ENCODE data around the gene PLCE1. TPM values are rescaled to one million over a fixed set of nuclear protein-coding genes. Genes with fewer than 3 reads are reported as not detected.

The PLCE1 gene
- 0.08 and 0.10 TPM in 2 replicates for total RNA-seq (2014; rRNA removed; shearing (Covaris generic))
- polyA plus RNA-seq (2016; fragmentation: Nextera tagmentation; extraction: Ambion mirVana) = 0.49 and 0.58 TPM in 2 replicates
- long read RNA-seq, partial matches to known transcripts = 0 of 1 reads
- long read RNA-seq, other reads (novel, unspliced or antisense) = 1 of 1 reads

DNA sequence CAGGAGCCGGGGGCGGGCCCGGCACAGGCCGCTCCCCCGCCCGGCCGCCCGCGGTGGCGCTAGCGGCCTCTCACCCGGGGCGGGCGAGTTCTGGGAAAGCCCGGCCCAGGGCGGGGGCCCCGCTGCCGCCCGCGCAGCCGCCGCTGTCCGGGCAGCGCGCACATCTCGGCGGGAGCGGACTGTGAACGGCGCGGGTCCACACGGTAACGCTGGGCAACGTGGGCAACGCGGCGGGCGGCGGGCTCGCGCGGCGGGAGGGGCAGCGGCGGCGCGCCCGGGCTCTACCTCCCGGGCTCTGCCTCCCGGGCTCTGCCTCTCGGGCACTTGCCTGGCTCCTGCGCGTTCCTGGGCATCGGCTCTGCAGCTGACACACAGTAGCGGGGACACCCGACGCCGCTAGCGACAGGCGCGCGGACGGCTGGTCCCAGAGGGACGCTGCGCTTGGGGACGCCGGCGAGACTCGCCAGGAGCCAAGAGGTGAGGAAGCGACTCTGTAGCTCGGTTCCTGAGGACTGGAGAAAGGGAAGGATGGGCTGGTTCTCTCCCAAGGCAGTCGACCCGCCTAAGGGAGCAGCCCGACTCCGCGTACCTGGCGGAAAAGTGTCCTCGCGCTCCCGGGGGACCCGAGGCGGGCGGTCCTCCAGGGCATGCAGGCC lies at the start of gene PLCE1:
TSS of gene PLCE1 (plus strand) at position 150 of the 656 bp plus-strand sequence. CDS start 37,116 bp downstream, outside the sequence.
- no peak within 1 kb of the TSS for H3K27ac ChIP-seq (ENCODE audit: low read depth)
- H3K4me1 Mint-ChIP-seq = peaks cover 17% of the 10 kb centered on the region; the same call in 2 of the 3 replicates
- H3K9me3 Mint-ChIP-seq = no peaks in the 10 kb centered on the region; the same call in 2 of the 3 replicates
- H3K4me3 Mint-ChIP-seq = peak within 1 kb of the TSS; percentile 68
- TF ChIP-seq STAT1 (IDR thresholded peaks at IDR 0.05; ENCODE audit: unreplicated experiment) (no peak), ZNF114 (CRISPR knock-in tag; IDR thresholded peaks at IDR 0.05) (no peak)
- H3K4me1 ChIP-seq (ENCODE audit: insufficient read depth) = 0 out of 2 replicates have a peak, but pooled peaks cover 3% of the 10 kb centered on the region
- peak within 1 kb of the TSS; percentile 98 for H2AFZ ChIP-seq
- DNase-seq (ENCODE audit: low spot score) = peak; percentile 67
- no peaks in the 10 kb centered on the region for H3K79me2 ChIP-seq (replicated peaks; ENCODE audit: insufficient read depth)
- no peaks in the 10 kb centered on the region for H3K9me2 ChIP-seq (ENCODE audit: insufficient read depth)
- no peak within 1 kb of the TSS for H3K27ac Mint-ChIP-seq
- peaks cover 74% of the 10 kb centered on the region for H3K27me3 ChIP-seq (ENCODE audit: insufficient read depth)
- H3K36me3 Mint-ChIP-seq (ENCODE audit: low read depth) = no peaks in the 10 kb centered on the region; the same call in 2 of the 3 replicates
- peak within 1 kb of the TSS; percentile 70 for H3K4me3 ChIP-seq
- ATAC-seq = peak; percentile 68
- peak within 1 kb of the TSS; percentile 86 for H3K4me2 ChIP-seq
- H4K20me1 ChIP-seq (replicated peaks; ENCODE audit: insufficient read depth) = peaks cover 3% of the 10 kb centered on the region; the same call in 1 of the 2 replicates
- no peaks in the 10 kb centered on the region for H3K36me3 ChIP-seq (ENCODE audit: insufficient read depth)
- H3F3A ChIP-seq (replicated peaks; ENCODE audit: low read depth) = no peaks in the 10 kb centered on the region
- peaks cover 51% of the 10 kb centered on the region for H3K27me3 Mint-ChIP-seq (ENCODE audit: insufficient read depth, low read depth, poor library complexity)

DNA sequence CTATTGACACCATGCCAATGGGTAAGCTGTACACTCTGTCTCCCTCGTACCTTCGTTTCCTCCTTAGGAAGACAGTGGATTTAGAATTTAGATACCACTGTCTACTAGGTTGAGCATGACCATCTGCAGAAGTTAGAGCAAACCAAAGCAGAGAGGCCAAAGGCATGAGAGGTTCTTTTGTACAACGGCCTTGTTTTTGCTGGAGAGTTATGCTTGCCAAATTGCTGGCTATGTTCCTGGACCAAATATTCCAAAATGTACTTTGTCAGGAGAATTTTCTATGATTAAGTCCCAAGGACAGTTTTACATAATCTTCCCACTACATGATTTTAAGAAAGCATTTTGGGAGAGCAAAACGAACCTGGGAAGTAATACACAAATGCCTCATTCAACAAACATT lies 47.9 kb upstream of the PLCE1 start:
- no peak overlapping the region for H3K27ac Mint-ChIP-seq
- ATAC-seq (no peak), DNase-seq (ENCODE audit: low spot score) (no peak)
- no peaks in the 10 kb centered on the region for H3K27me3 Mint-ChIP-seq (ENCODE audit: insufficient read depth, low read depth, poor library complexity)
- Histone ChIP-seq H3K4me2 (no peak overlapping the region), H3K4me1 (ENCODE audit: insufficient read depth) (no peaks in the 10 kb centered on the region), H3K79me2 (replicated peaks; ENCODE audit: insufficient read depth) (no peaks in the 10 kb centered on the region), H2AFZ (no peak overlapping the region), H3K9me2 (ENCODE audit: insufficient read depth) (no peaks in the 10 kb centered on the region), H3F3A (replicated peaks; ENCODE audit: low read depth) (no peaks in the 10 kb centered on the region), H3K27ac (ENCODE audit: low read depth) (no peak overlapping the region), H3K36me3 (ENCODE audit: insufficient read depth) (no peaks in the 10 kb centered on the region), H3K4me3 (no peak overlapping the region), H3K27me3 (ENCODE audit: insufficient read depth) (no peaks in the 10 kb centered on the region), H4K20me1 (replicated peaks; ENCODE audit: insufficient read depth) (no peaks in the 10 kb centered on the region)
- no peaks in the 10 kb centered on the region for H3K9me3 Mint-ChIP-seq
- H3K4me3 Mint-ChIP-seq = no peak overlapping the region
- no peaks in the 10 kb centered on the region for H3K36me3 Mint-ChIP-seq (ENCODE audit: low read depth)
- H3K4me1 Mint-ChIP-seq = no peaks in the 10 kb centered on the region
- no peak for TF ChIP-seq ZNF331 (CRISPR knock-in tag; IDR thresholded peaks at IDR 0.05; ENCODE audit: low read depth)
- no peak for TF ChIP-seq CREB1 (CRISPR knock-in tag; IDR thresholded peaks at IDR 0.05; ENCODE audit: low read depth)
- TF ChIP-seq NANOG (IDR thresholded peaks at IDR 0.05; ENCODE audit: borderline replicate concordance) = no peak
- TF ChIP-seq, protein P1, sequence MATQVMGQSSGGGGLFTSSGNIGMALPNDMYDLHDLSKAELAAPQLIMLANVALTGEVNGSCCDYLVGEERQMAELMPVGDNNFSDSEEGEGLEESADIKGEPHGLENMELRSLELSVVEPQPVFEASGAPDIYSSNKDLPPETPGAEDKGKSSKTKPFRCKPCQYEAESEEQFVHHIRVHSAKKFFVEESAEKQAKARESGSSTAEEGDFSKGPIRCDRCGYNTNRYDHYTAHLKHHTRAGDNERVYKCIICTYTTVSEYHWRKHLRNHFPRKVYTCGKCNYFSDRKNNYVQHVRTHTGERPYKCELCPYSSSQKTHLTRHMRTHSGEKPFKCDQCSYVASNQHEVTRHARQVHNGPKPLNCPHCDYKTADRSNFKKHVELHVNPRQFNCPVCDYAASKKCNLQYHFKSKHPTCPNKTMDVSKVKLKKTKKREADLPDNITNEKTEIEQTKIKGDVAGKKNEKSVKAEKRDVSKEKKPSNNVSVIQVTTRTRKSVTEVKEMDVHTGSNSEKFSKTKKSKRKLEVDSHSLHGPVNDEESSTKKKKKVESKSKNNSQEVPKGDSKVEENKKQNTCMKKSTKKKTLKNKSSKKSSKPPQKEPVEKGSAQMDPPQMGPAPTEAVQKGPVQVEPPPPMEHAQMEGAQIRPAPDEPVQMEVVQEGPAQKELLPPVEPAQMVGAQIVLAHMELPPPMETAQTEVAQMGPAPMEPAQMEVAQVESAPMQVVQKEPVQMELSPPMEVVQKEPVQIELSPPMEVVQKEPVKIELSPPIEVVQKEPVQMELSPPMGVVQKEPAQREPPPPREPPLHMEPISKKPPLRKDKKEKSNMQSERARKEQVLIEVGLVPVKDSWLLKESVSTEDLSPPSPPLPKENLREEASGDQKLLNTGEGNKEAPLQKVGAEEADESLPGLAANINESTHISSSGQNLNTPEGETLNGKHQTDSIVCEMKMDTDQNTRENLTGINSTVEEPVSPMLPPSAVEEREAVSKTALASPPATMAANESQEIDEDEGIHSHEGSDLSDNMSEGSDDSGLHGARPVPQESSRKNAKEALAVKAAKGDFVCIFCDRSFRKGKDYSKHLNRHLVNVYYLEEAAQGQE (IDR thresholded peaks at IDR 0.05; ENCODE audit: unreplicated experiment) = no peak
- TF ChIP-seq POLR2AphosphoS5 (IDR thresholded peaks at IDR 0.05; ENCODE audit: low read depth) = no peak
- TF ChIP-seq, protein P2, sequence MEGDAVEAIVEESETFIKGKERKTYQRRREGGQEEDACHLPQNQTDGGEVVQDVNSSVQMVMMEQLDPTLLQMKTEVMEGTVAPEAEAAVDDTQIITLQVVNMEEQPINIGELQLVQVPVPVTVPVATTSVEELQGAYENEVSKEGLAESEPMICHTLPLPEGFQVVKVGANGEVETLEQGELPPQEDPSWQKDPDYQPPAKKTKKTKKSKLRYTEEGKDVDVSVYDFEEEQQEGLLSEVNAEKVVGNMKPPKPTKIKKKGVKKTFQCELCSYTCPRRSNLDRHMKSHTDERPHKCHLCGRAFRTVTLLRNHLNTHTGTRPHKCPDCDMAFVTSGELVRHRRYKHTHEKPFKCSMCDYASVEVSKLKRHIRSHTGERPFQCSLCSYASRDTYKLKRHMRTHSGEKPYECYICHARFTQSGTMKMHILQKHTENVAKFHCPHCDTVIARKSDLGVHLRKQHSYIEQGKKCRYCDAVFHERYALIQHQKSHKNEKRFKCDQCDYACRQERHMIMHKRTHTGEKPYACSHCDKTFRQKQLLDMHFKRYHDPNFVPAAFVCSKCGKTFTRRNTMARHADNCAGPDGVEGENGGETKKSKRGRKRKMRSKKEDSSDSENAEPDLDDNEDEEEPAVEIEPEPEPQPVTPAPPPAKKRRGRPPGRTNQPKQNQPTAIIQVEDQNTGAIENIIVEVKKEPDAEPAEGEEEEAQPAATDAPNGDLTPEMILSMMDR (conservative IDR thresholded peaks at IDR 0.05; ENCODE audit: low read depth in 2 of 2) = no peak
- TF ChIP-seq, protein P3, sequence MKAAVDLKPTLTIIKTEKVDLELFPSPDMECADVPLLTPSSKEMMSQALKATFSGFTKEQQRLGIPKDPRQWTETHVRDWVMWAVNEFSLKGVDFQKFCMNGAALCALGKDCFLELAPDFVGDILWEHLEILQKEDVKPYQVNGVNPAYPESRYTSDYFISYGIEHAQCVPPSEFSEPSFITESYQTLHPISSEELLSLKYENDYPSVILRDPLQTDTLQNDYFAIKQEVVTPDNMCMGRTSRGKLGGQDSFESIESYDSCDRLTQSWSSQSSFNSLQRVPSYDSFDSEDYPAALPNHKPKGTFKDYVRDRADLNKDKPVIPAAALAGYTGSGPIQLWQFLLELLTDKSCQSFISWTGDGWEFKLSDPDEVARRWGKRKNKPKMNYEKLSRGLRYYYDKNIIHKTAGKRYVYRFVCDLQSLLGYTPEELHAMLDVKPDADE (IDR thresholded peaks at IDR 0.05) = no peak
- TF ChIP-seq EZH2 (IDR thresholded peaks at IDR 0.05; ENCODE audit: low read depth, unreplicated experiment) = no peak
- TF ChIP-seq EZH2phosphoT487 (IDR thresholded peaks at IDR 0.05; ENCODE audit: unreplicated experiment) = no peak
